ENCODE measurements around the gene DMD. TPM values are rescaled to one million over a fixed set of nuclear protein-coding genes. Genes with fewer than 3 reads are reported as not detected.

Gene DMD
- total RNA-seq, 1 donor = 2.4 TPM

DNA sequence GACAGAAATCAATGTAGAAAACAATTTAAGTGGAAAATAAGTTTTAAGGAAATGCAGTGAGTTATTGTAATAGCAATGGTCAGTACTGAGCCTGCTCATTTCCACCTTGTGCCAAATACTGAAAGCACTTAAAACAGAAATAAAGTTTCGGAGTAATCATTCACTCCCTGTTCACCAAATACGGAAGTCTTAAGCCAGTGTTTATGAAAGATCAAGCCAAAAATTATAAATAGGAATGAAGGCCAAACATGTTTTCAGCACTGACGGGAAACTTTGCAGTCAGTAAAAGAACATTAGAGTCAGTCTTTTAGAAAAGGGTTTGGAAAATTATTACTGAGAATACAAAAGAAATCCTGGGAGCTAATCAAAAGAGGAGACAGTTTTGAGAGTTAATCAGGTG is 178.6 kb downstream of the DMD start:
- Histone ChIP-seq H3K4me1 (ENCODE audit: insufficient read depth, low read length) (no peaks in the 10 kb centered on the region), H3K9me3 (ENCODE audit: low read depth, low read length) (no peaks in the 10 kb centered on the region), H3K4me3 (ENCODE audit: low read length) (no peak overlapping the region), H3K27me3 (ENCODE audit: insufficient read depth, low read length) (no peaks in the 10 kb centered on the region)

DNA sequence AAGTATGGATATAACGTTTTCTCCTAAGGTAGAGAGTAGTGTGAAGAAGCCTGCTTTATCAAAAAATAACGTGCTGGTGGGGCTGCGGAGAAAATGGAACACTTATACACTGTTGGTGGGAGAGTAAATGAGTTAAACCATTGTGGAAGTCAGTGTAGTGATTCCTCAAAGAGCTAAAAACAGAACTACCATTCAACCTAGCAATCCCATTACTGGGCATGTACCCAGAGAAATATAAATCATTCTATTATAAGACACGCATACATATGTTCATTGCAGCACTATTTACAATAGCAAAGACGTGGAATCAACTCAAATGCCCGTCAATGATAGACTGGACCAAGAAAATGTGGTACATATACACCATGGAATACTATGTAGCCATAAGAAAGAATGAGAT is 196.4 kb downstream of the DMD start:
- Histone ChIP-seq H3K4me1 (ENCODE audit: insufficient read depth, low read length) (no peaks in the 10 kb centered on the region), H3K9me3 (ENCODE audit: low read depth, low read length) (no peaks in the 10 kb centered on the region), H3K27me3 (ENCODE audit: insufficient read depth, low read length) (no peaks in the 10 kb centered on the region), H3K4me3 (ENCODE audit: low read length) (no peak overlapping the region)

DNA sequence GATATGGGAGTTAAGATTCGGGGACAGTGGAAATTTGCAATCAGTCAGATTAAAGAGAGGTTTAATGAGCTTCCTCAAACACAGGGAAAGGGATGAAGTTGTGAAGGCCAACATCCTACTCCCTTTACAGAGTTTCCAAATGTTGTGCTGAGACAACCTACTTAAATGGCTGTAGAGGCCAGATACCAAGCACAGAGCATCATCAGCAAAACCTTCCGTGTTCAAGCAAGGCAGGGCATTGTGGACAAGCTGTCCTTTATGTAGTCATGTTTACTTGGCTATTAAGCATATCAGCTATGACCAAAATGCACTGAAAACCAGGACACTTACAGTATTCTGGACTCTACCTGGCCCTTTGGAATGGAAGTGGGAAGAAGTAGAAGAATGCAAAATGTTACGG is 197.3 kb downstream of the DMD start:
- Histone ChIP-seq H3K4me1 (ENCODE audit: insufficient read depth, low read length) (no peaks in the 10 kb centered on the region), H3K9me3 (ENCODE audit: low read depth, low read length) (no peaks in the 10 kb centered on the region), H3K4me3 (ENCODE audit: low read length) (no peak overlapping the region), H3K27me3 (ENCODE audit: insufficient read depth, low read length) (no peaks in the 10 kb centered on the region)

DNA sequence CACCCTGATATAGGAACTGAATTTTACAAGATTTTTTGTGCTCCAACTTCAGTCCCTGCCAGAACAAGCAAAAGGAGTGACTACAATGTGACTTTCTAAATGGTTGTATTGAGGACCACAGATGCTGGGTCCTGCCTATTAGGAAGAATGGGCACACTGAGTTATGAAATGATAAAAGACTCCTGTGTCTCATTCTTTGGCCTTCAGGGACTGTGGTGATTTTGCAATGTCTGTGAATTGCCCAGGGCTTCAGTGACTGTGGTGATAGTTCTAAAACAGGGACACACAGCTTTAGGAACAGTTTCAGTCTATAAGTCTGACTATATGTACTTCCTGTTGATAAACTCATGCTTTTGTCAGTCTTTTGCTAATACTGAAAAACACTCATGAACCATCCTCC is 210.2 kb downstream of the DMD start:
- Histone ChIP-seq H3K4me3 (ENCODE audit: low read length) (no peak overlapping the region), H3K9me3 (ENCODE audit: low read depth, low read length) (no peaks in the 10 kb centered on the region), H3K27me3 (ENCODE audit: insufficient read depth, low read length) (no peaks in the 10 kb centered on the region), H3K4me1 (ENCODE audit: insufficient read depth, low read length) (no peaks in the 10 kb centered on the region)

DNA sequence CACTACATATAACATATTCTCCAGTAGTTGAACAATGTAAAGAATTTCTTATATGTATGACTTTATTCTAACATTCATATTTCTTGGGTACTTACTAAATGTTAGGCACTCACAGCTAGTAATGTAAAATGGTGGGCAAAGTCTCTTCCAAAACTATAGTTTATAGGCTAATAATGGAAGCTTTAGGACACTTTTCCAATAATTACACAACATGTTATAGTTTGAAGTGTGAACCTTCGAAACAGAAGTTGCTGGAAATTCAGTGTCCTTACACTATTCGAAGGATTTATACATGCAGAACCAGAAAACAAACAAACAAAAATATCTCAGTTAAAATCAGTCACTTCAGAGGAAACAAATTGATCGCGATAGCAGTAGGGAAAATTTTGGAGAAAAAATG is 212.6 kb downstream of the DMD start:
- no peak overlapping the region for H3K4me3 ChIP-seq (ENCODE audit: low read length)
- no peaks in the 10 kb centered on the region for H3K9me3 ChIP-seq (ENCODE audit: low read depth, low read length)
- no peaks in the 10 kb centered on the region for H3K27me3 ChIP-seq (ENCODE audit: insufficient read depth, low read length)
- no peaks in the 10 kb centered on the region for H3K4me1 ChIP-seq (ENCODE audit: insufficient read depth, low read length)

DNA sequence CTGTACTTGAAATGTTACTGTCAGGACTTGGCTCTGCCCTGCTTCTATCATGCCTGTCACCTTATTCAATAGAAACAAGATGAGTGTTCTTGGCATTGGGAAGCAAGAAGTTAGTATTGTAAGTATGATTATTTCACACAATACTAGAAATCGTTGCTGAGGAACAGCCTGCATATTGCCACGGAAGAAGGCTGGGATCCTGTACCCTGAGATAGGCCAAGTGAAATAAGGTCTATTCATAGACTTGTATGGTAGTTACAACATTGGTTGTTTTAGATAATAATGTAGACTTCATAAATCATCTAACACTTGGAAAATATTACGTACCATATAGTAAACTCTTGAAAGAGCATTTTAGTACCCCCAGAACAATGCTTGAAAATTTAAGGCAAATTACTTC is 215.9 kb downstream of the DMD start:
- Histone ChIP-seq H3K9me3 (ENCODE audit: low read depth, low read length) (no peaks in the 10 kb centered on the region), H3K4me1 (ENCODE audit: insufficient read depth, low read length) (no peaks in the 10 kb centered on the region), H3K4me3 (ENCODE audit: low read length) (no peak overlapping the region), H3K27me3 (ENCODE audit: insufficient read depth, low read length) (no peaks in the 10 kb centered on the region)

DNA sequence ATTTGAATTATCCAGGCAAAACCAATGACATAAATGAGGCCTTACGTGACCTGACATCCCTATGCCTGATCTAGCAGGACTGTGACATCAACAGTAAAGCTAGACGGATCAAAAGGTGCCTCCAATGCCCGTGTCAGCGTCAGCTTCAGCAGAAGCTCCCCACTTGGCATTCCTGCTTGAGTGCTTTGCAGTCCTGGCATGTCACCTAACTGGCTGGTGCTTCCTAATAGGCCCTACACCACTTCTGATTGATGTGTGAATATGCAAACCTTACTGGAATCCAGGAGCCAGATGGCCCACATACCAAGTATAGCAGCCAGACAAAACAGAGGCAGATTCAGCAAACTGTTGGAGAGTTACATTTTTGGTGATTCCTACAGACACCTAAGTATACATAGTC is 224.2 kb downstream of the DMD start:
- no peaks in the 10 kb centered on the region for H3K4me1 ChIP-seq (ENCODE audit: insufficient read depth, low read length)
- no peak overlapping the region for H3K4me3 ChIP-seq (ENCODE audit: low read length)
- H3K9me3 ChIP-seq (ENCODE audit: low read depth, low read length) = no peaks in the 10 kb centered on the region
- H3K27me3 ChIP-seq (ENCODE audit: insufficient read depth, low read length) = no peaks in the 10 kb centered on the region

DNA sequence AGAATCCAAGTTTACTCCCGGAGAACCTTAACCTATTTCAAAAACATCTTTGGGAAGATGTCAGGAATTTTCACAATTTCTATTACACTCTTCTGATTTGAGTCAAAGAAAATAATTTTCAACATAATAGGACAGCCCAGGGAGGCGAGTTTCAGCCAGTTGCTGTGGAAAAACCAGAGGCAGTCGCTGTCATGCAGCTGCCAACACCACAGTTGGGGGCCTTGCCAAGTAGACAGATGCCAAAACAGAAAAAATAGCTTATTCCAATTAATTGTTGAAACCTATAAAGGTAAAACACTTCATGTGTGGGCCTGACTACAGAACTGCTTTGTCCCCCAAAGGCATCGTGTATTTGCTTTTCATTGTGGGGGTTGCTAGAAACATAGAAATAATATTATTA is 225.8 kb downstream of the DMD start:
- Histone ChIP-seq H3K4me1 (ENCODE audit: insufficient read depth, low read length) (no peaks in the 10 kb centered on the region), H3K27me3 (ENCODE audit: insufficient read depth, low read length) (no peaks in the 10 kb centered on the region), H3K9me3 (ENCODE audit: low read depth, low read length) (no peaks in the 10 kb centered on the region), H3K4me3 (ENCODE audit: low read length) (no peak overlapping the region)

DNA sequence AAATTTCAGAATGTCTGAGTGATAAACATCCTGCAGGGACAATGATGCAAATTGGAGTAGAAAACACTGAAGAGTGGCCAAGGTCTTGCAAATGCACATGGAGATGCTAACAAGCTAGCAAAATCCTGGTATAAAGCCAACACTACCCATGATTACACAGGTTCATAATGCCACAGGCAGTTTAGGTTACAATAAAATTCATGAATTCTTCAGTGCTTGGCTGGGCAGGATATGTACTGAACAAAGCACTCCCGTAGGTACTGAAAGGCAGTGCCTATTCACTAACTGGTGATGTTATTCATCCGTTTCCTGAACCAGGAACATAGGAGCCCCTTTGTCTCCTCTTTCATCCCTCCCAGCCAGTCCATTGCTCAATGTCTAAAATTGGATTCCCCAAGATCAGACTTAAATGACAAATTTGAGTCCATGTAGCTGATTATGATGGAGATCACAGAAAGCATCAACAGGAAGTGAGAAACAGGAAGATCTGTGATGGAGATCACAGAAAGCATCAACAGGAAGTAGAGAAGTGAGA is 244.5 kb downstream of the DMD start:
- Histone ChIP-seq H3K4me3 (ENCODE audit: low read length) (no peak overlapping the region), H3K4me1 (ENCODE audit: insufficient read depth, low read length) (no peaks in the 10 kb centered on the region), H3K9me3 (ENCODE audit: low read depth, low read length) (no peaks in the 10 kb centered on the region), H3K27me3 (ENCODE audit: insufficient read depth, low read length) (no peaks in the 10 kb centered on the region)

DNA sequence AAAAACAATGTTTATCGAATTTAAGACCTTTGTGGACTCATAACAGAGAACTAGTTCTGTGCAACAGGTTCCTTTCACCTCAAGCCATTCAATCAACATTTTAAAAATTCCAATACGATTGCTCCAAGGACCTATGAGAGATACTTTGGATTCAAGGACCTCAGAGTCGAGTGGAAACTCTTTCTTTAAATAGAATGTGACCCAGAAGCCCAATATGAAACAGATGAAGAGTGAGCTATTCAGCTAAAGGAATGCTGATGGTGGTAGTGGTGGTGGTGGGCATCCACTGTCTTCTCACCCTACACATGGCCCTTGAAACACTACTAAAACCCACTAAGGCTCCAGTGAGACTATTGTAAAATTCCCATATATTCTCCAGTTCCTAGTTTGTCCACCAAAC is 257.2 kb downstream of the DMD start:
- Histone ChIP-seq H3K27me3 (ENCODE audit: insufficient read depth, low read length) (no peaks in the 10 kb centered on the region), H3K9me3 (ENCODE audit: low read depth, low read length) (no peaks in the 10 kb centered on the region), H3K4me1 (ENCODE audit: insufficient read depth, low read length) (no peaks in the 10 kb centered on the region), H3K4me3 (ENCODE audit: low read length) (no peak overlapping the region)

DNA sequence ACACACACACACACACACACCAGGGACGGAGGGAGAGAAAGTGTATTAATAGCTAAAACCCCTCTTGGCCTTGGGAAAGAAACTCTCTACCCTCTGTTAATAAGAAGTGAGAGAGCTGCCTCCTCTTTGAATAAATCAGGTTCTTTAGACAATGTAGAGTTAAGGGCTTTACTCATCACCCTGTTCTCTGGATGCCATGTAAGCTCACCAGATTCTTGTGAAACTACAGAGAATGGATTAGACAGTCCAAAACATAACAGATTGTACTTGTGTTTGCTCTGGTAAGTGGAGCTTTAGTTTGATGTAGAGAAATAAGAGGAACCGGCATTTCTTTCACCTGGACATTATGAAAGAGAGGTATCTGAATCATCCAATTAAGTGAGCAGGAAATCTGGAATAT is 263.2 kb downstream of the DMD start:
- H3K4me1 ChIP-seq (ENCODE audit: insufficient read depth, low read length) = no peaks in the 10 kb centered on the region
- no peak overlapping the region for H3K4me3 ChIP-seq (ENCODE audit: low read length)
- no peaks in the 10 kb centered on the region for H3K27me3 ChIP-seq (ENCODE audit: insufficient read depth, low read length)
- no peaks in the 10 kb centered on the region for H3K9me3 ChIP-seq (ENCODE audit: low read depth, low read length)

DNA sequence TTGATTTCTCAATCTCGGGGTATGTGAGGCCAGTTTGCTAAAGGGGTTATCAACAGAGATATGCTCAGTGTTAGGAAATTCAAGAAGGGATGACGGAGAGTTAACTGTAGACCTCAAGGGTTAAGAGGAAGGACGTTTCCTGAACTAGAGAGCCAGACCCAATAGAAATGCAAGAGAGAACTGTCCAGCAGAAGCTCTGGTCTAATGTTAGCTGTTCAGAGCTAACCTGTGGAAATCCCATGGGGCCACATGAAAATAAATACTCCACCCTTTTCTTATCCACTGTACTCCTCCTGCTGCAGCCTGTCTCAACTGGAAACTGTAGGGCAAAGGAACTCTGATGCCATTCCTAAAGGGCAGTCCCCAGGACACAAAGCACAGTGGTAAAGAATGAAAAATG is 274.3 kb downstream of the DMD start:
- Histone ChIP-seq H3K4me3 (ENCODE audit: low read length) (no peak overlapping the region), H3K27me3 (ENCODE audit: insufficient read depth, low read length) (no peaks in the 10 kb centered on the region), H3K4me1 (ENCODE audit: insufficient read depth, low read length) (no peaks in the 10 kb centered on the region), H3K9me3 (ENCODE audit: low read depth, low read length) (no peaks in the 10 kb centered on the region)

DNA sequence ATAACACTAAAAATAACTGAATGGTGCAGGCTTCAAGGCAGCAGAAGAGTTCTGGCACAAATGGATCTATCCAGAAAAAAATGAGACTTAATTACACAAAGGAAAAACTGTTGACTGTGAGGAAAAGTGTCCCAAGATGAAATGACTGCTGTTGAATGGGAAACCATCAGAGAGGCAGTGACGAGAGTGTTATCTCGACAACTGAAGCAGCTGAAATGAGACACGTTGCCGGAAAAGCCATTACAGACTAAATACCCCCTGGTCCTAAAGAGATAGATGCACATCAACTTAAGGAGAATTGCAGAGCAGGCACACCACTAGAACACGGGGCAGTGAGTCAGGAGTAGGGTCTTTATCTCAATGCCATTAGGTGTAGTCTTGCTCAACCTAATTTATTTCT is 277.8 kb downstream of the DMD start:
- H3K4me3 ChIP-seq (ENCODE audit: low read length) = no peak overlapping the region
- no peaks in the 10 kb centered on the region for H3K4me1 ChIP-seq (ENCODE audit: insufficient read depth, low read length)
- H3K9me3 ChIP-seq (ENCODE audit: low read depth, low read length) = no peaks in the 10 kb centered on the region

DNA sequence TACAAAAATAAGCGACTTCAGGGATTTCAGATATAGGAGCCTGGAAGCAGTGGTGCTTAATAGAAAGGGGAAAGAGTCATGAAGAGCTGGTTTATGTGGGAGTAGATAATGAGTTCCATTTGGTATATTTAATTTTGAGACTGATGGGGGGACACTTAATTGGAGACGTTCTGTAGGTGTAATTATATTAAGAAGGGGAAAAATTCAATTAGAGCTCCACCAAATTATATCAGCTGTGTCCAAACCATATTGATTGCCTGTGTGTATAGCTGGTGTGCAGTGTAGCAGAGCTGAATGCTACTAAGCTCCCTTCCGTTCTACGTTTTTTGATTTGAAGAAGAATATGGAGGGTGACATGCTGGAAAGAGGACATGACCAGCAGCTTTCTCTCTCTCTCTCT is 282.3 kb downstream of the DMD start:
- H3K9me3 ChIP-seq (ENCODE audit: low read depth, low read length) = no peaks in the 10 kb centered on the region

More for the DNA sequence above, 277.8 kb downstream of the DMD start:
- H3K27me3 ChIP-seq (ENCODE audit: insufficient read depth, low read length) = no peaks in the 10 kb centered on the region

DNA sequence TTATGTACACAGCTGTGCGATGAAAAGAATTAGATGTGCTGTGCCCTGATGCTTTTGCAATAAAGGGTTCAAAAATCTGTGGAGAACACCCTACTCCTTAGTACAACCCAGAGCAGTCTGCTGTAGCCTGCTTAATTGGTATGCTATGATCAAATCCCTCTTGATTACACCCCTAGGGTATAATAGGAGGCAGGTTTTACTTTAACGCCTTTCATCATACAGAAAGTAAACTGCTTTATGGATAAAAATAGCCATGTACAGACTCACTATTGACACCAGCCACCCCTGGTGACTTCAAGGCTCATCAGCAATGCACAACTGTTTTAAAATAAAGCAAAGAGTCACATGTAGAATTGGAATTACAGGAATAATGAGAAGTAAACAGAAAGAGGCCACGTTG is 315.3 kb downstream of the DMD start:
- H3K4me3 ChIP-seq (ENCODE audit: low read length) = no peak overlapping the region
- no peaks in the 10 kb centered on the region for H3K9me3 ChIP-seq (ENCODE audit: low read depth, low read length)
- no peaks in the 10 kb centered on the region for H3K27me3 ChIP-seq (ENCODE audit: insufficient read depth, low read length)
- no peaks in the 10 kb centered on the region for H3K4me1 ChIP-seq (ENCODE audit: insufficient read depth, low read length)

More for the DNA sequence above, 282.3 kb downstream of the DMD start:
- H3K27me3 ChIP-seq (ENCODE audit: insufficient read depth, low read length) = no peaks in the 10 kb centered on the region
- H3K4me1 ChIP-seq (ENCODE audit: insufficient read depth, low read length) = no peaks in the 10 kb centered on the region
- H3K4me3 ChIP-seq (ENCODE audit: low read length) = no peak overlapping the region

DNA sequence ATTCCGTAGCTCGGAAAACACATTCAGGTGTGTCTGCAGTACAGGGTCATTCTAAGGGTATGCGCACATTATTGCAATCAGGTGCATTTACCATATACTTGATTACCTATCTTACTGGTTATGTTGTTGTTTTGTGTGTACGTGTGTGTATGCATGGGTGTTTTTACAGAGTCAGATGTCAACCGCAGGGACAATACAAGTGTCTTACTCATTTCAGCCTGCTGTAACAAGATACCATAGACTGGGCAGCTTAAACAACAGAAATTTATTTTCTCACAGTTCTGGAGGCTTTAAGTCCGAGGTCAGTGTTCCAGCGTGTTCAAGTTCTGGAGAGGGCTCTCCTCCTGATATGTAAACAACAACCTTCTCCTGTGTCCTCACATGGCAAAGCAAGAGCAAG is 316.7 kb downstream of the DMD start:
- Histone ChIP-seq H3K4me3 (ENCODE audit: low read length) (no peak overlapping the region), H3K9me3 (ENCODE audit: low read depth, low read length) (no peaks in the 10 kb centered on the region), H3K27me3 (ENCODE audit: insufficient read depth, low read length) (no peaks in the 10 kb centered on the region), H3K4me1 (ENCODE audit: insufficient read depth, low read length) (no peaks in the 10 kb centered on the region)

DNA sequence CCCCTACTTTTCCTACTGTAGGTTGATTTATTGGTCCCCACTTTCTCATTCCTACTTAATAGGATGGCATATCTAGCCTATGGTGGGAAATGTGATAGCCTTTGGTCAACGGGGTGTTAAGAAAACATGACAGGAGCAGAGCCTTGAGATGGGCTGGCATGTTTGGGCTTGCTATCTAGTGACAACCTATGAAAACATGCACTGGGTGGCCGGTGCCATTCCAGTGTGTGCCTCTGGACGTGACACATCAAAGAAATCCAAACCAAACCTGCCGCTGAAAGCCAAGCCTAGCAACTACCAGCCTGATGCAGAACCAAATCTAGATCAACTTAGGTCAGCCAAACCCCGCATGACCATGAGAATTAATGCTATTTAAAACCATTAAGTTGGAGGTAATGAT is 317.6 kb downstream of the DMD start:
- H3K4me3 ChIP-seq (ENCODE audit: low read length) = no peak overlapping the region
- H3K27me3 ChIP-seq (ENCODE audit: insufficient read depth, low read length) = no peaks in the 10 kb centered on the region
- H3K4me1 ChIP-seq (ENCODE audit: insufficient read depth, low read length) = no peaks in the 10 kb centered on the region
- no peaks in the 10 kb centered on the region for H3K9me3 ChIP-seq (ENCODE audit: low read depth, low read length)

Measured in mononuclear cell (primary cell).